ENCODE results near the gene RFX3. TPM values are rescaled to one million over a fixed set of nuclear protein-coding genes. Genes with fewer than 3 reads are reported as not detected.

Gene RFX3
- total RNA-seq, 1 donor: 1.4 TPM

DNA sequence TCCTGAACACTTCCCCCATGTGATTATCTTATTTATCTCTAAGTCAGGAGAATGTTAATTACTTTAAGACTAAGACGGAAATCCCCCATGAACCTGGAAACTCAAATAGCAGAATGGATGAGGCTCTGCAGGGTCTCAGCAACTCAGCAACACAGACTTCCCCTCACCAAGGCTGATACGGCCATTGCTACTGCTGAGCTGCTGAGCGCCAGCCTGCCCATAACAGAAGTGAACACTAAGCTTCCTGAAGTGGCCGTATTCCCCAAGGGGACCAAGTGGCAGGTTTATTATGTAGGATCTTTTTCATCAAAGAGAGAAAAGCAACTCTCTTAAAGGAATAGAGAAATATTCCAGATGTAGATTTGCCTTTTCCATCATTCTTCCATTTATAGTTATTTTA, 311.1 kb downstream of the RFX3 start:
- Histone ChIP-seq H2AFZ (ENCODE audit: low read length) (no peak overlapping the region), H3K4me1 (ENCODE audit: insufficient read depth, low read length) (no peaks in the 10 kb centered on the region), H3K4me2 (ENCODE audit: insufficient read depth, low read length) (no peak overlapping the region), H3K27me3 (ENCODE audit: insufficient read depth, low read length) (peaks cover 4% of the 10 kb centered on the region), H3K9me3 (ENCODE audit: low read depth, low read length) (no peaks in the 10 kb centered on the region), H3K36me3 (ENCODE audit: insufficient read depth, low read length) (no peaks in the 10 kb centered on the region), H3K79me2 (ENCODE audit: insufficient read depth, low read length) (no peaks in the 10 kb centered on the region), H3K4me3 (ENCODE audit: insufficient read depth, low read length) (no peak overlapping the region), H4K20me1 (ENCODE audit: insufficient read depth, low read length) (no peaks in the 10 kb centered on the region), H3K27ac (ENCODE audit: low read depth, low read length) (no peak overlapping the region)
- TF ChIP-seq, protein P1, sequence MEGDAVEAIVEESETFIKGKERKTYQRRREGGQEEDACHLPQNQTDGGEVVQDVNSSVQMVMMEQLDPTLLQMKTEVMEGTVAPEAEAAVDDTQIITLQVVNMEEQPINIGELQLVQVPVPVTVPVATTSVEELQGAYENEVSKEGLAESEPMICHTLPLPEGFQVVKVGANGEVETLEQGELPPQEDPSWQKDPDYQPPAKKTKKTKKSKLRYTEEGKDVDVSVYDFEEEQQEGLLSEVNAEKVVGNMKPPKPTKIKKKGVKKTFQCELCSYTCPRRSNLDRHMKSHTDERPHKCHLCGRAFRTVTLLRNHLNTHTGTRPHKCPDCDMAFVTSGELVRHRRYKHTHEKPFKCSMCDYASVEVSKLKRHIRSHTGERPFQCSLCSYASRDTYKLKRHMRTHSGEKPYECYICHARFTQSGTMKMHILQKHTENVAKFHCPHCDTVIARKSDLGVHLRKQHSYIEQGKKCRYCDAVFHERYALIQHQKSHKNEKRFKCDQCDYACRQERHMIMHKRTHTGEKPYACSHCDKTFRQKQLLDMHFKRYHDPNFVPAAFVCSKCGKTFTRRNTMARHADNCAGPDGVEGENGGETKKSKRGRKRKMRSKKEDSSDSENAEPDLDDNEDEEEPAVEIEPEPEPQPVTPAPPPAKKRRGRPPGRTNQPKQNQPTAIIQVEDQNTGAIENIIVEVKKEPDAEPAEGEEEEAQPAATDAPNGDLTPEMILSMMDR (IDR thresholded peaks at IDR 0.05; ENCODE audit: extremely low read depth, low read depth, low read length): no peak
- no peak for DNase-seq (ENCODE audit: insufficient read length, low spot score, missing footprints)

DNA sequence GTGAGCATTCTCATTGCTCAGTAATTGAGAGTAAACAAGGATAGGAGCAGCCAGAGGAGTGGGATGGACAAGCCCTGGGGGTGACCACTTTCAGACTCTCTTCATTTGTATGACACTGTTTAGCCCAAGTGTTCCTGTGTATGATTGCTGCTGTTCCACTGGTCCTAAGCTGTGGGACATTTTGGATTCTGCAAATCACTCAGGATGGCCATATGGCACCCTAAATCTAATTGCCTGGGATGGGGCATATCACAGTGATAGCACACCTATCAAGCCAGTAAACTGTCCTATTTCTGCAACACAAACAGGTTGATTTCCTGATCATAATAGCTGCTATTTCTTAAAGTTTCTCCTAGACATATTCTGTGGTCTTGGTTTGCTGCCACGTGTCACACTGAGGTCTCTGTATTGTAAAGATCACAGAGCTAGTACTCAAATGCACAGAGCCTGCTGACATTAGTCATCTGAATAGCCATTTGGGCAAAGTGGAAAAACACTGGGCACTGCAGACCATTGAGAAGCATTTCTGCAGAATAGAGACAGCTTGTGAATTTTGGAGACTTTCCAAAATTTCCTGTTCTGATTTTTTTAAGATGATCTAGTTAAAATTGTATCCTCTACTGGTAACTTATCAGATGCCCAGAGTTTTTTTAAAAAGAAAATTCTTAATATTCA, 320.2 kb downstream of the RFX3 start:
- no peaks in the 10 kb centered on the region for H3K36me3 ChIP-seq (ENCODE audit: insufficient read depth, low read length)
- no peak overlapping the region for H2AFZ ChIP-seq (ENCODE audit: low read length)
- peaks cover under 1% of the 10 kb centered on the region for H3K4me1 ChIP-seq (ENCODE audit: insufficient read depth, low read length)
- no peak overlapping the region for H3K4me2 ChIP-seq (ENCODE audit: insufficient read depth, low read length)
- TF ChIP-seq, protein P1 (IDR thresholded peaks at IDR 0.05; ENCODE audit: extremely low read depth, low read depth, low read length): no peak
- no peaks in the 10 kb centered on the region for H3K79me2 ChIP-seq (ENCODE audit: insufficient read depth, low read length)
- no peak overlapping the region for H3K27ac ChIP-seq (ENCODE audit: low read depth, low read length)
- no peaks in the 10 kb centered on the region for H3K9me3 ChIP-seq (ENCODE audit: low read depth, low read length)
- no peak overlapping the region for H3K4me3 ChIP-seq (ENCODE audit: insufficient read depth, low read length)
- peaks cover 5% of the 10 kb centered on the region for H3K27me3 ChIP-seq (ENCODE audit: insufficient read depth, low read length)
- DNase-seq (ENCODE audit: insufficient read length, low spot score, missing footprints): no peak
- no peaks in the 10 kb centered on the region for H4K20me1 ChIP-seq (ENCODE audit: insufficient read depth, low read length)

DNA sequence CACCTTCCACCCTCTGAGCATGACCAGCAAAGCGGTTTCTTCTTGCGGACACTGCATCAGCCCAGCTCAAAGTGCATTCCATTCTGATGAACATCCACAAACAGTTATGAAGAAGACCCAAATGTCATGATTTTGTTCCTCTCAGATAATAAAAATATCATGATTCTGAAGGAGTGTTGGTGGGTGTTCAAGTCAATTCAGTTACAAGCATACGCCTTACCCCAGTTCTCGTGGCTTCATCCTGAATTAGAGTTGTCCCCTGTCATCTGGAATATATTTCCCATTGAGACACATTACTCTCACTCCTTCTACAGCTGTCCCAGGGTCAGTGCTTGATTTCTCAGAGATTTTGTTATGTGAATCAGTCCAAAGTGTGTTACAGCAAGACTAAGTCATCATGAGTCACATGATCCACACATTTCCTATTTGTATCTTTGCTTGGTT, 325.4 kb downstream of the RFX3 start:
- Histone ChIP-seq H3K36me3 (ENCODE audit: insufficient read depth, low read length) (no peaks in the 10 kb centered on the region), H3K9me3 (ENCODE audit: low read depth, low read length) (no peaks in the 10 kb centered on the region), H3K27ac (ENCODE audit: low read depth, low read length) (peak overlapping the region; percentile 58), H3K79me2 (ENCODE audit: insufficient read depth, low read length) (no peaks in the 10 kb centered on the region), H3K4me1 (ENCODE audit: insufficient read depth, low read length) (peaks cover 10% of the 10 kb centered on the region), H2AFZ (ENCODE audit: low read length) (no peak overlapping the region), H3K27me3 (ENCODE audit: insufficient read depth, low read length) (no peaks in the 10 kb centered on the region), H3K4me3 (ENCODE audit: insufficient read depth, low read length) (no peak overlapping the region), H3K4me2 (ENCODE audit: insufficient read depth, low read length) (peak overlapping the region; percentile 39), H4K20me1 (ENCODE audit: insufficient read depth, low read length) (no peaks in the 10 kb centered on the region)
- DNase-seq (ENCODE audit: insufficient read length, low spot score, missing footprints): no peak
- TF ChIP-seq, protein P1 (IDR thresholded peaks at IDR 0.05; ENCODE audit: extremely low read depth, low read depth, low read length): no peak

DNA sequence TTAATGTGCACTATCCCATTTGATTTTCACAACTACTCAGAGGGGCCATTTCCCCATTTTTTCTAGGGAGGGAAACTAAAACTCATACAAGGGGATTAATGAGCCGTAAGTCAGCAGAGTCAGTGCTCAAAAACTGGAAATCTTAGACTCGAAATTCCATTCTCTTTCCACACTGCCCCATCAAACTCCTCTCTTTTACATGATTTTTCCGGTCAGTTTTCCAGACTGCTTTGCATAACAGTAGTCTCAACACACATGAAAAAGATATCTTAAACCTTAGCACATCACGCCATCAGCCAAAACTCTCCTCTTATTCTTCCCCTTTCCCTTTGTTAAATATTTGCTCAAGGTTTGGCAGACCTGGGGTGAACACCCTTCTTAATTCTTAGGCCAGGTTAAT, 332.0 kb downstream of the RFX3 start:
- Histone ChIP-seq H4K20me1 (ENCODE audit: insufficient read depth, low read length) (no peaks in the 10 kb centered on the region), H3K9me3 (ENCODE audit: low read depth, low read length) (no peaks in the 10 kb centered on the region), H3K79me2 (ENCODE audit: insufficient read depth, low read length) (no peaks in the 10 kb centered on the region), H3K27me3 (ENCODE audit: insufficient read depth, low read length) (peaks cover 4% of the 10 kb centered on the region), H2AFZ (ENCODE audit: low read length) (no peak overlapping the region), H3K36me3 (ENCODE audit: insufficient read depth, low read length) (no peaks in the 10 kb centered on the region), H3K4me3 (ENCODE audit: insufficient read depth, low read length) (no peak overlapping the region), H3K27ac (ENCODE audit: low read depth, low read length) (no peak overlapping the region), H3K4me2 (ENCODE audit: insufficient read depth, low read length) (no peak overlapping the region), H3K4me1 (ENCODE audit: insufficient read depth, low read length) (no peaks in the 10 kb centered on the region)
- DNase-seq (ENCODE audit: insufficient read length, low spot score, missing footprints): no peak
- TF ChIP-seq, protein P1 (IDR thresholded peaks at IDR 0.05; ENCODE audit: extremely low read depth, low read depth, low read length): no peak

Measured in osteoblast (primary cell).